Measurements from ENCODE around the gene KEL. TPM values are rescaled to one million over a fixed set of nuclear protein-coding genes. Genes with fewer than 3 reads are reported as not detected.

The KEL gene
- total and polyA plus RNA-seq, 2 experiments from 2014 or later, result 8.7 to 12.8 TPM

DNA sequence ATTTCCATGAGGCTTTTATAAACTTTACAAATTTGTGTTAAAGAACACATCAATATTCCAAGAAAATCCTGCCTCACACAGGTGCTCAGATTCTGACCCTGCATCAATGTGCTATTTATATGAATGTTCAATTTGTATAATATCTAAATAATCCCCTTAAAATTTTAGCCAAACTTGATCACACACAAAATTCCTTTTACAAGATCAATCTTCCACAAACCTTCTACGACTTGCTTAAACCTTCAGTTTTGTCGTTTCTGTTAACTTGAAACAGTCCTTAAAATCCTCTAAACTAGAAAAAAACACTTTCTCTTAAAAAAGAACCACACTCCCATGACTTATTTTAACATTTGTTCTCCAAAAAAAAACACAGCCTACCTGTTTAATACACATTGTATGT, 56.4 kb downstream of the KEL start:
- no peak overlapping the region for H3K4me2 ChIP-seq
- H4K20me1 ChIP-seq (ENCODE audit: insufficient read depth, poor library complexity, severe bottlenecking), result no peaks in the 10 kb centered on the region
- TF ChIP-seq, protein P1, sequence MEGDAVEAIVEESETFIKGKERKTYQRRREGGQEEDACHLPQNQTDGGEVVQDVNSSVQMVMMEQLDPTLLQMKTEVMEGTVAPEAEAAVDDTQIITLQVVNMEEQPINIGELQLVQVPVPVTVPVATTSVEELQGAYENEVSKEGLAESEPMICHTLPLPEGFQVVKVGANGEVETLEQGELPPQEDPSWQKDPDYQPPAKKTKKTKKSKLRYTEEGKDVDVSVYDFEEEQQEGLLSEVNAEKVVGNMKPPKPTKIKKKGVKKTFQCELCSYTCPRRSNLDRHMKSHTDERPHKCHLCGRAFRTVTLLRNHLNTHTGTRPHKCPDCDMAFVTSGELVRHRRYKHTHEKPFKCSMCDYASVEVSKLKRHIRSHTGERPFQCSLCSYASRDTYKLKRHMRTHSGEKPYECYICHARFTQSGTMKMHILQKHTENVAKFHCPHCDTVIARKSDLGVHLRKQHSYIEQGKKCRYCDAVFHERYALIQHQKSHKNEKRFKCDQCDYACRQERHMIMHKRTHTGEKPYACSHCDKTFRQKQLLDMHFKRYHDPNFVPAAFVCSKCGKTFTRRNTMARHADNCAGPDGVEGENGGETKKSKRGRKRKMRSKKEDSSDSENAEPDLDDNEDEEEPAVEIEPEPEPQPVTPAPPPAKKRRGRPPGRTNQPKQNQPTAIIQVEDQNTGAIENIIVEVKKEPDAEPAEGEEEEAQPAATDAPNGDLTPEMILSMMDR (IDR thresholded peaks at IDR 0.05; ENCODE audit: poor library complexity), result no peak
- TF ChIP-seq EZH2phosphoT487 (IDR thresholded peaks at IDR 0.05; ENCODE audit: low read depth, severe bottlenecking, unreplicated experiment), result no peak
- no peak for TF ChIP-seq EZH2 (IDR thresholded peaks at IDR 0.05; ENCODE audit: borderline replicate concordance)

DNA sequence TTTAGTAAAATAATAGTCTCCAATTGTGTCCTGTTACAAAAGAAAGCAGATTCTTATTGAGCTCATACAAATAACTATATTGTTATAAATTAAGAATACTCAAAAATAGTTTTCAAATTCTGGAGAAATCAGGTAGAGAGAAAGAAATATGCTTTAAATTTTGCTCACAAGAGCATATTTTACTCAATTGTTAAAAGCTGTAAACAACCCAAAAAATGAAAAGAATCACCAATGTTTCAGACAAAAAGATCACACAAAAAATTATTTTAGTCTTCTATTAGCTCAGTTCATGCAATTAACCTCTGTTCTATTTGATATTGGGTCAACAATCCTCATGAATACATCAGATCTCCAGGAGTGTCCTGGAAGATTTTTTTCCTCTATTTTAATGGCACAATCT, 58.0 kb downstream of the KEL start:
- Histone ChIP-seq H3K27ac (no peak overlapping the region), H3K4me2 (no peak overlapping the region), H3K4me3 (no peak overlapping the region), H3K9me3 (ENCODE audit: low read depth) (peaks cover 9% of the 10 kb centered on the region), H3K27me3 (no peaks in the 10 kb centered on the region), H3K36me3 (replicated peaks; ENCODE audit: insufficient read depth, low read depth) (no peaks in the 10 kb centered on the region), H2AFZ (no peak overlapping the region), H3K4me1 (ENCODE audit: insufficient read depth) (no peaks in the 10 kb centered on the region), H3K9me2 (replicated peaks; ENCODE audit: insufficient read depth) (no peaks in the 10 kb centered on the region), H3K79me2 (no peaks in the 10 kb centered on the region), H4K20me1 (ENCODE audit: insufficient read depth, poor library complexity, severe bottlenecking) (no peaks in the 10 kb centered on the region)
- DNase-seq (ENCODE audit: low spot score), result no peak
- no peak for TF ChIP-seq EZH2phosphoT487 (IDR thresholded peaks at IDR 0.05; ENCODE audit: low read depth, severe bottlenecking, unreplicated experiment)
- no peak for TF ChIP-seq EZH2 (IDR thresholded peaks at IDR 0.05; ENCODE audit: borderline replicate concordance)
- TF ChIP-seq, protein P1 (IDR thresholded peaks at IDR 0.05; ENCODE audit: poor library complexity), result no peak

More for the DNA sequence above, 56.4 kb downstream of the KEL start:
- H3K9me2 ChIP-seq (replicated peaks; ENCODE audit: insufficient read depth), result no peaks in the 10 kb centered on the region
- H2AFZ ChIP-seq, result no peak overlapping the region
- no peak overlapping the region for H3K27ac ChIP-seq
- H3K4me1 ChIP-seq (ENCODE audit: insufficient read depth), result peaks cover under 1% of the 10 kb centered on the region
- no peaks in the 10 kb centered on the region for H3K36me3 ChIP-seq (replicated peaks; ENCODE audit: insufficient read depth, low read depth)
- 77% methylated on average over 2 of the region's 2 CpGs for WGBS (ENCODE audit: low lambda C conversion rate, missing lambda C conversion rate)
- no peak for DNase-seq (ENCODE audit: low spot score)
- no peaks in the 10 kb centered on the region for H3K27me3 ChIP-seq
- no peaks in the 10 kb centered on the region for H3K79me2 ChIP-seq
- H3K9me3 ChIP-seq (ENCODE audit: low read depth), result peaks cover 9% of the 10 kb centered on the region
- no peak overlapping the region for H3K4me3 ChIP-seq

DNA sequence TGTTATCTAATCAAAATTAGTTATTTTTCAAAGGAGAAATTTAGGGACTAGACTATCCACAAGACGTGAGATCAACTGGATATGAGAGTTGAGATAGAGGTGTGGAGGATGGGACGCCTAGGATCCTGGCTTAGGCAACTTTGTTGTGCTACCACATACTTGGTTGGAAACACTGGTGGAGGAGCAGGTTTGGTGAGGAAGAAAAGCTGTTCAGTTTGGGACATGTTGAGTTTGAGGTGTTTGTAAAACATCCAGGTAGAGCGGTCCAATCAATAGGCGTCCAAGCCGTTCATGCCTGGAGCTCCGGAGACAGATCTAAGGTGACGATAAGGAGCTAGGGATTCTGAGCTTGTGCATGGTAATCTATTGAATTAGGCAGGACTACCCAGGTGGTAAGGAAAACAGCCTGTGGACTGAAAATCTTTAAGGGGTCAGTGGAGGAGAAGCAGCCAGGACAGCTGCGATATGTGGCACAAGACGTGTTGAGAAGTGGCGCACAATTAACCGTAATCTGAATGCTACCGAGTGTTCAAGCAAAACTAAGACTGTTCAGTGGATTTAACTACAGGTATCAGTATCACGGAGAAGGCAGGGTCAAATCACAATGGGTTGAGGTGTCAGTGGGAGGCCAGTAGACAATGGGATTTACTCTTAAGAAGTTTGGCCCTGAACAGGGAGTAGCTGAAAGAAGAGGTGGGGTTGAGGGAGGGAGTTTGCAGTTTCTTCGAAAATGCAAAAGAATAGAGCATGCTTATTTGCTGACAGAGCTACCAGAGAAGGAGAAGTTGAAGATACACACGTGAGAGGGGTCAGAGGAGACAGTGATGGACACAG, 60.5 kb downstream of the KEL start:
- Histone ChIP-seq H3K4me1 (ENCODE audit: insufficient read depth) (no peaks in the 10 kb centered on the region), H3K27ac (no peak overlapping the region), H3K9me3 (ENCODE audit: low read depth) (peaks cover 9% of the 10 kb centered on the region), H3K4me2 (no peak overlapping the region), H2AFZ (no peak overlapping the region), H3K27me3 (no peaks in the 10 kb centered on the region), H4K20me1 (ENCODE audit: insufficient read depth, poor library complexity, severe bottlenecking) (no peaks in the 10 kb centered on the region), H3K4me3 (no peak overlapping the region), H3K9me2 (replicated peaks; ENCODE audit: insufficient read depth) (no peaks in the 10 kb centered on the region), H3K36me3 (replicated peaks; ENCODE audit: insufficient read depth, low read depth) (no peaks in the 10 kb centered on the region), H3K79me2 (no peaks in the 10 kb centered on the region)
- DNase-seq (ENCODE audit: low spot score), result no peak
- no peak for TF ChIP-seq EZH2phosphoT487 (IDR thresholded peaks at IDR 0.05; ENCODE audit: low read depth, severe bottlenecking, unreplicated experiment)
- TF ChIP-seq, protein P1 (IDR thresholded peaks at IDR 0.05; ENCODE audit: poor library complexity), result no peak
- TF ChIP-seq EZH2 (IDR thresholded peaks at IDR 0.05; ENCODE audit: borderline replicate concordance), result no peak
- WGBS (ENCODE audit: low lambda C conversion rate, missing lambda C conversion rate), result 69% methylated on average over 15 of the region's 15 CpGs
